ENCODE data around the gene MPHOSPH9. TPM values are rescaled to one million over a fixed set of nuclear protein-coding genes. Genes with fewer than 3 reads are reported as not detected.

The MPHOSPH9 gene
- total RNA-seq, 1 donor = 42.7 TPM

DNA sequence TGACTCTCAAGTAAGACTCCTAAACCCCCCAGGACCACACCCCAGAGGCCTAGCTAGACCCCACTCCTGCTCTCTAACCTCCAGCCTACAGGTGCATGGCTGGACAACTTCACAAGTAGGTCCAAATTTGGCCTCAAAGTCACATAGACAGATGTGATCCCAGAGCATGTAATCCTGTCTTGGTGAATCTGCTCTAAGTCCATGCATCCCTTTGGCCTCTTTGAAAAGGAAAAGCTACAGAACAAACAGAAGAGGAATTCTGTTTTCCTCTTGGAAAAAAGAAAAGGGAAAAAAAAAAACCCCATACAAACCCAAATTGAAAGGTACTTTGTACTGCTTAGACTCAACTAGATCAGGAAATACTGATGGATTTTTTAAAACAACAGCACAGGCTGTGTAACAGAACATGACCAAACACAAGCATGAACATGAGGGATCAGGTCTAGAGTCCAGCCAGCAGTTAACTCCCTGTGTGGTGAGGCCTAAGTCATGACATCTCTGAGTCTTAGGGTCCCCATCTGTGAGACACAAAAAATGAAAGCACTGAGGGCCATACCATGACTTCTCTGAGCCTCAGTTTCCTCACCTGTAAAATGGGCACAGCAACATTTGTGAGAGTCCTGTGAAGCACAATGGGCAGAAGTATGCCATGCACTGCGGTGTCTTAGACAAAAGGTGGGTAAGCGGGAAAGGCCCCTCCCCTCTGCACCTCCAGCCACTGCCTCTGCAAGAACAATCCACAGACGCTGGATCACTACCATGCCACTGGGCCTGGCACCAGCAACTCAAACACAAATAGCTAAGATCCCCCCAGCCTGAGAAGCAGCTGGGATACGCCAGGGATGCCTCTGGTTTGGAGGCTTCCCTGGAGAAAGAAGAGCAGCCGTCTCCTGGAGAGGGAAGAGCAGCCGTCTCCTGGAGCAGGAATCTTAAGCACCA is 92.0 kb downstream of the MPHOSPH9 start:
- H4K20me1 ChIP-seq (ENCODE audit: insufficient read depth, low read length) = no peaks in the 10 kb centered on the region
- H3K9me3 ChIP-seq (ENCODE audit: low read depth, low read length) = no peaks in the 10 kb centered on the region
- no peaks in the 10 kb centered on the region for H3K27me3 ChIP-seq (ENCODE audit: insufficient read depth, low read length)
- no peaks in the 10 kb centered on the region for H3K36me3 ChIP-seq (ENCODE audit: insufficient read depth, low read length)
- H2AFZ ChIP-seq (ENCODE audit: low read length) = no peak overlapping the region
- peaks cover 38% of the 10 kb centered on the region for H3K79me2 ChIP-seq (ENCODE audit: insufficient read depth, low read length)
- TF ChIP-seq, protein P1, sequence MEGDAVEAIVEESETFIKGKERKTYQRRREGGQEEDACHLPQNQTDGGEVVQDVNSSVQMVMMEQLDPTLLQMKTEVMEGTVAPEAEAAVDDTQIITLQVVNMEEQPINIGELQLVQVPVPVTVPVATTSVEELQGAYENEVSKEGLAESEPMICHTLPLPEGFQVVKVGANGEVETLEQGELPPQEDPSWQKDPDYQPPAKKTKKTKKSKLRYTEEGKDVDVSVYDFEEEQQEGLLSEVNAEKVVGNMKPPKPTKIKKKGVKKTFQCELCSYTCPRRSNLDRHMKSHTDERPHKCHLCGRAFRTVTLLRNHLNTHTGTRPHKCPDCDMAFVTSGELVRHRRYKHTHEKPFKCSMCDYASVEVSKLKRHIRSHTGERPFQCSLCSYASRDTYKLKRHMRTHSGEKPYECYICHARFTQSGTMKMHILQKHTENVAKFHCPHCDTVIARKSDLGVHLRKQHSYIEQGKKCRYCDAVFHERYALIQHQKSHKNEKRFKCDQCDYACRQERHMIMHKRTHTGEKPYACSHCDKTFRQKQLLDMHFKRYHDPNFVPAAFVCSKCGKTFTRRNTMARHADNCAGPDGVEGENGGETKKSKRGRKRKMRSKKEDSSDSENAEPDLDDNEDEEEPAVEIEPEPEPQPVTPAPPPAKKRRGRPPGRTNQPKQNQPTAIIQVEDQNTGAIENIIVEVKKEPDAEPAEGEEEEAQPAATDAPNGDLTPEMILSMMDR (IDR thresholded peaks at IDR 0.05; ENCODE audit: extremely low read depth, low read depth, low read length) = no peak
- H3K4me2 ChIP-seq (ENCODE audit: insufficient read depth, low read length) = peak overlapping the region; percentile 64
- peak overlapping the region; percentile 4 for H3K4me3 ChIP-seq (ENCODE audit: insufficient read depth, low read length)
- DNase-seq (ENCODE audit: insufficient read length, low spot score, missing footprints) = no peak
- peak overlapping the region; percentile 67 for H3K27ac ChIP-seq (ENCODE audit: low read depth, low read length)
- peaks cover 39% of the 10 kb centered on the region for H3K4me1 ChIP-seq (ENCODE audit: insufficient read depth, low read length)

DNA sequence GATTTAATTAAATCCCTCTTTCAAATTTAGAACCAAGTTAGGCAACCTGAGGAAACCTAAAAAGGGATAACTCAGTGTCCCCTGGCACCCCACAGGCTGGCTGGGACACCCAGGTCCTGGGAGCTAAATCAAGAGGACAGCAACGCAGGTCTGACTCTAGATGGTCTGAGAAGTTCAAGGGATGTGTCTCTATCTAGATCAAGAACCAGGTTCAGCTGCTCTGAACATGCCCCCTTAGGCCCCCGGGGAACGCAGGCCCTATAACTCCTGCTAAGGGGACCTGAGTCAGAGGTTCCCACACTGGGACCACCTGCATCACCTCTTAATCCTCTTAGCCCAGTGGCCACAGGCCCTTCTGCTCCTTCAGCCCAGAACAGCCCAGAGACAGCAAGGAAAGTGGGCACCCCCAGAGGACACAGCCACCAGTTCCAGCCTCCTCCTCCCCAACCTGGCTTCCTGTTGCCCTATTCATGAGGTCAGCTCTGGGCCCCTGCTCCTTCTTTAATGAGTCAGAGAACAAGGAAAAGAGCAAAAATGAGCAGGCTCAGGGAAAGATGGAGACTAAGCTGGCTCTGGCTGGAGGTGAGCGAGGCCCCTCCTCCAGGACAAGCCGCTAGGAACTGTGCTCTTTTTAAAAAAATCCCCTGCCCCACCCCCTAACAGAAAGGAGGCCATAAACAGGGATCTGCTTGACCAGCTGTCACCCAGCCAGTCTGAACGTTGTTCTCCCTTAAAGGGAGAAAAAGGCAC is 92.8 kb downstream of the MPHOSPH9 start:
- Histone ChIP-seq H3K9me3 (ENCODE audit: low read depth, low read length) (no peaks in the 10 kb centered on the region), H3K79me2 (ENCODE audit: insufficient read depth, low read length) (peaks cover 32% of the 10 kb centered on the region), H3K36me3 (ENCODE audit: insufficient read depth, low read length) (no peaks in the 10 kb centered on the region), H3K27ac (ENCODE audit: low read depth, low read length) (peak overlapping the region; percentile 29), H3K27me3 (ENCODE audit: insufficient read depth, low read length) (no peaks in the 10 kb centered on the region), H3K4me1 (ENCODE audit: insufficient read depth, low read length) (peaks cover 39% of the 10 kb centered on the region), H2AFZ (ENCODE audit: low read length) (peak overlapping the region; percentile 14), H3K4me3 (ENCODE audit: insufficient read depth, low read length) (no peak overlapping the region), H3K4me2 (ENCODE audit: insufficient read depth, low read length) (peak overlapping the region; percentile 4), H4K20me1 (ENCODE audit: insufficient read depth, low read length) (no peaks in the 10 kb centered on the region)
- DNase-seq (ENCODE audit: insufficient read length, low spot score, missing footprints) = peak; percentile 65
- TF ChIP-seq, protein P1 (IDR thresholded peaks at IDR 0.05; ENCODE audit: extremely low read depth, low read depth, low read length) = no peak

DNA sequence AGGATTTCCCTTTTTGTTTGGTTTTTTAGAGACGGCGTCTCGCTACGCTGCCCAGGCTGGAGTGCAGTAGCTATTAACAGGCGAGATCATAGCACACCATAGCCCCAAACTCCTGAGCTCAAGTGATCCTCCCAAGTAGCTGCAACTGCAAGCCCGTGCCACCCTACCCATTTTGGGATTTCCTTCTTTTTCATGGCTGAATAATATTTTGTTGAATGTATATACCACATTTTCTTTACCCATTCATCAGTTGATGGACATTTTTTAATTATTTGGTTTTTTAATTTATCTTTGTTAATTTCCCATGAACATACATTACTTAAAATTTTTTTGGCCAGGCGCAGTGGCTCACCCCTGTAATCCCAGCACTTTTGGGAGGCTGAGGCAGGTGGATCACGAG is 97.3 kb downstream of the MPHOSPH9 start:
- no peaks in the 10 kb centered on the region for H3K36me3 ChIP-seq (ENCODE audit: insufficient read depth, low read length)
- H3K9me3 ChIP-seq (ENCODE audit: low read depth, low read length) = no peaks in the 10 kb centered on the region
- DNase-seq (ENCODE audit: insufficient read length, low spot score, missing footprints) = no peak
- H2AFZ ChIP-seq (ENCODE audit: low read length) = no peak overlapping the region
- no peak overlapping the region for H3K27ac ChIP-seq (ENCODE audit: low read depth, low read length)
- H3K27me3 ChIP-seq (ENCODE audit: insufficient read depth, low read length) = no peaks in the 10 kb centered on the region
- peaks cover 3% of the 10 kb centered on the region for H4K20me1 ChIP-seq (ENCODE audit: insufficient read depth, low read length)
- no peak overlapping the region for H3K4me3 ChIP-seq (ENCODE audit: insufficient read depth, low read length)
- TF ChIP-seq, protein P1 (IDR thresholded peaks at IDR 0.05; ENCODE audit: extremely low read depth, low read depth, low read length) = no peak
- H3K4me2 ChIP-seq (ENCODE audit: insufficient read depth, low read length) = no peak overlapping the region
- H3K4me1 ChIP-seq (ENCODE audit: insufficient read depth, low read length) = peaks cover 24% of the 10 kb centered on the region
- H3K79me2 ChIP-seq (ENCODE audit: insufficient read depth, low read length) = peaks cover 26% of the 10 kb centered on the region

DNA sequence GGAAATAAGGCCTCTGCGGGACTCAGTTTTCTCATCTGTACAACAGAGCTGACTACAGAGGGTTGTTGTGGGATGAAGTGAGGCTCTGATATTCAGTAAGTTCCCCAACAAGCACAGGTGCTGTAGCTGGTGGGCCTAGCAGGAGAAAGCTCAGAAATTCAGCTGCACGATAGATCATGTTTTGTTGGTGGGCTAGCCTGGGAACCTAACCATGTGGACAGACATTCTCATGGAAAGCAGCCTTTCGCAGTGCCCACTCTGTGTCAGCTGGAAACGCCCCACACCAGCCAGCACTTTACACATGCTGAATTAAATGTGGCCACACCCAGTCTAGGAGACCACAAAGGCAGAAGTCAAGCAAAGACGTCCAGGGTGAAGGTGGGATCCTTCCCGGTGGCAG is 98.1 kb downstream of the MPHOSPH9 start:
- H3K27me3 ChIP-seq (ENCODE audit: insufficient read depth, low read length) = no peaks in the 10 kb centered on the region
- peaks cover 16% of the 10 kb centered on the region for H3K4me1 ChIP-seq (ENCODE audit: insufficient read depth, low read length)
- peaks cover 3% of the 10 kb centered on the region for H4K20me1 ChIP-seq (ENCODE audit: insufficient read depth, low read length)
- no peaks in the 10 kb centered on the region for H3K36me3 ChIP-seq (ENCODE audit: insufficient read depth, low read length)
- no peak overlapping the region for H2AFZ ChIP-seq (ENCODE audit: low read length)
- no peak for DNase-seq (ENCODE audit: insufficient read length, low spot score, missing footprints)
- peaks cover 22% of the 10 kb centered on the region for H3K79me2 ChIP-seq (ENCODE audit: insufficient read depth, low read length)
- no peak overlapping the region for H3K4me3 ChIP-seq (ENCODE audit: insufficient read depth, low read length)
- no peaks in the 10 kb centered on the region for H3K9me3 ChIP-seq (ENCODE audit: low read depth, low read length)
- H3K4me2 ChIP-seq (ENCODE audit: insufficient read depth, low read length) = no peak overlapping the region
- H3K27ac ChIP-seq (ENCODE audit: low read depth, low read length) = no peak overlapping the region
- TF ChIP-seq, protein P1 (IDR thresholded peaks at IDR 0.05; ENCODE audit: extremely low read depth, low read depth, low read length) = no peak
